ENCODE data around the gene KDM2B.
"Not testable (repeated sequence)": the region's sequence is repeated elsewhere in the genome, so short reads cannot be mapped to it uniquely, and the experiment has no call there.

Gene KDM2B

GRCh38 chr12:121397521-121397920 is 183.3 kb downstream of the KDM2B start:
- H3K4me3 ChIP-seq (replicated peaks; ENCODE audit: low read depth, low read length): no peak overlapping the region
- DNase-seq (ENCODE audit: extremely low read depth, low read depth): no peak
- no peak for TF ChIP-seq CTCF (IDR thresholded peaks at IDR 0.05; ENCODE audit: low read depth, low read length, missing control alignments)

- no peak overlapping the region for H3K4me3 ChIP-seq (replicated peaks; ENCODE audit: low read depth, low read length)
- no peak for TF ChIP-seq CTCF (IDR thresholded peaks at IDR 0.05; ENCODE audit: low read depth, low read length, missing control alignments)
- DNase-seq (ENCODE audit: extremely low read depth, low read depth): no peak
These were observed 188.5 kb downstream of the KDM2B start for GRCh38 chr12:121392325-121392716.

GRCh38 chr12:121391619-121392324 is 189.1 kb downstream of the KDM2B start:
- peak overlapping the region; percentile 24; the same call in 1 of the 2 replicates for H3K4me3 ChIP-seq (replicated peaks; ENCODE audit: low read depth, low read length)
- TF ChIP-seq CTCF (IDR thresholded peaks at IDR 0.05; ENCODE audit: low read depth, low read length, missing control alignments): no peak
- DNase-seq (ENCODE audit: extremely low read depth, low read depth): peak; percentile 74

GRCh38 chr12:121390856-121391255 is 190.0 kb downstream of the KDM2B start:
- TF ChIP-seq CTCF (IDR thresholded peaks at IDR 0.05; ENCODE audit: low read depth, low read length, missing control alignments): no peak
- no peak for DNase-seq (ENCODE audit: extremely low read depth, low read depth)

GRCh38 chr12:121388421-121388981 is 192.3 kb downstream of the KDM2B start:
- peak; percentile 46 for DNase-seq (ENCODE audit: extremely low read depth, low read depth)
- no peak overlapping the region for H3K4me3 ChIP-seq (replicated peaks; ENCODE audit: low read depth, low read length)
- no peak for TF ChIP-seq CTCF (IDR thresholded peaks at IDR 0.05; ENCODE audit: low read depth, low read length, missing control alignments)

More at GRCh38 chr12:121390856-121391255, 190.0 kb downstream of the KDM2B start:
- no peak overlapping the region for H3K4me3 ChIP-seq (replicated peaks; ENCODE audit: low read depth, low read length)

- not testable (repeated sequence) for H3K4me3 ChIP-seq (replicated peaks; ENCODE audit: low read depth, low read length); DNase-seq (ENCODE audit: extremely low read depth, low read depth)
These were observed 195.9 kb downstream of the KDM2B start for GRCh38 chr12:121384891-121385290.

- H3K4me3 ChIP-seq (replicated peaks; ENCODE audit: low read depth, low read length): no peak overlapping the region
- TF ChIP-seq CTCF (IDR thresholded peaks at IDR 0.05; ENCODE audit: low read depth, low read length, missing control alignments): peak; percentile 25
- DNase-seq (ENCODE audit: extremely low read depth, low read depth): no peak
These were observed 197.2 kb downstream of the KDM2B start for GRCh38 chr12:121383601-121384021.
